GM23338 (cell line): ENCODE measurements around the gene CGREF1.

Source experiments
- CTCF ChIP-seq, 2 experiments: fragments of 200-600 bp in 1 of 2; sonication (generic) in 1 of 2; conservative IDR thresholded peaks; 2 replicates each; pipeline versions ENCODE4 v1.5.1 to v1.6.1; 2016 to 2017; ENCODE audit warnings: antibody characterized with exemption in 2 of 2, low read depth in 2 of 2, mild to moderate bottlenecking in 2 of 2, moderate library complexity in 1 of 2
- EZH2 ChIP-seq: fragments of 200-600 bp; sonication (generic); IDR thresholded peaks from one replicate; pipeline ENCODE4 v1.8.0; 2017; ENCODE audit warnings: antibody characterized with exemption, mild to moderate bottlenecking, low read depth; ENCODE audit not compliant: unreplicated experiment
- REST ChIP-seq: IDR thresholded peaks from one replicate; pipeline ENCODE4 v1.6.1; 2018; ENCODE audit warnings: antibody characterized with exemption; ENCODE audit not compliant: unreplicated experiment

GRCh38 chr2:27089111-27089954, 29.6 kb downstream of the CGREF1 start:
- no peak for TF ChIP-seq CTCF (conservative IDR thresholded peaks at IDR 0.05; ENCODE audit: low read depth in 2 of 2)
- TF ChIP-seq REST: no peak
- no peak for TF ChIP-seq EZH2
